Measurements from ENCODE around the gene OAF.
"Not testable (repeated sequence)": the region's sequence is repeated elsewhere in the genome, so short reads cannot be mapped to it uniquely, and the experiment has no call there.

GRCh38 chr11:120180063-120180462 lies 30.8 kb upstream of the OAF start:
- not testable (repeated sequence) for TF ChIP-seq POLR2A, CTCF, EP300 (IDR thresholded peaks at IDR 0.05)
